LNCaP clone FGC (cell line): Measurements from ENCODE around the gene PROP1.

ENCODE experiments used
- DNase-seq: peaks from one replicate; pipeline ENCODE4 v3.0.0-alpha.2; 2011; ENCODE audit warnings: low read depth
- H3K4me3 ChIP-seq: 2 replicates; pipeline ENCODE4 v1.5.1; 2011; ENCODE audit warnings: mild to moderate bottlenecking, low read depth, low read length, control low read depth
- CTCF ChIP-seq: IDR thresholded peaks from 2 replicates; pipeline ENCODE4 v1.5.1; 2012; ENCODE audit warnings: mild to moderate bottlenecking; ENCODE audit not compliant: control insufficient read depth, insufficient read depth; ENCODE audit errors: extremely low read depth

Gene PROP1

GRCh38 chr5:177985430-177986040 lies 10.5 kb downstream of the PROP1 start:
- no peak for TF ChIP-seq CTCF
- H3K4me3 ChIP-seq, result no peak overlapping the region
- no peak for DNase-seq

GRCh38 chr5:177984584-177985206 lies 11.3 kb downstream of the PROP1 start:
- no peak for DNase-seq
- TF ChIP-seq CTCF, result no peak
- H3K4me3 ChIP-seq, result no peak overlapping the region

- no peak for TF ChIP-seq CTCF
- no peak overlapping the region for H3K4me3 ChIP-seq
- no peak for DNase-seq
Observed at GRCh38 chr5:177983763-177984583, 12.1 kb downstream of the PROP1 start.

GRCh38 chr5:177982956-177983355 lies 13.1 kb downstream of the PROP1 start:
- H3K4me3 ChIP-seq, result no peak overlapping the region
- DNase-seq, result no peak
- TF ChIP-seq CTCF, result no peak

- DNase-seq, result peak; percentile 13
- no peak overlapping the region for H3K4me3 ChIP-seq
- peak; percentile 76 for TF ChIP-seq CTCF
Observed at GRCh38 chr5:177982072-177982727, 13.8 kb downstream of the PROP1 start.

GRCh38 chr5:177981296-177982071 lies 14.6 kb downstream of the PROP1 start:
- DNase-seq, result no peak
- no peak overlapping the region for H3K4me3 ChIP-seq
- no peak for TF ChIP-seq CTCF
